ENCODE measurements around the gene ARFIP2.

ARFIP2 gene

GRCh38 chr11:6458352-6459098 is 22.6 kb downstream of the ARFIP2 start:
- Histone ChIP-seq H3K4me3 (ENCODE audit: insufficient read length, low read depth) (no peak overlapping the region), H3K9me3 (ENCODE audit: insufficient read depth, low read length) (no peaks in the 10 kb centered on the region), H3K9ac (ENCODE audit: insufficient read length, low read depth) (no peak overlapping the region), H3K4me1 (ENCODE audit: insufficient read depth, insufficient read length) (no peaks in the 10 kb centered on the region), H3K27me3 (ENCODE audit: insufficient read depth, insufficient read length) (no peaks in the 10 kb centered on the region), H3K36me3 (ENCODE audit: insufficient read depth, insufficient read length, low read length) (peaks cover 38% of the 10 kb centered on the region)
- TF ChIP-seq ZNF274 (IDR thresholded peaks at IDR 0.05; ENCODE audit: low read depth, low read length) = no peak
- no peak for TF ChIP-seq SUZ12 (IDR thresholded peaks at IDR 0.05; ENCODE audit: extremely low read depth, insufficient read depth, insufficient read length)
- no peak for TF ChIP-seq YY1 (IDR thresholded peaks at IDR 0.05; ENCODE audit: insufficient read depth, insufficient read length)
- DNase-seq (ENCODE audit: low read depth, low spot score) = no peak

- Histone ChIP-seq H3K36me3 (ENCODE audit: insufficient read depth, insufficient read length, low read length) (peaks cover 34% of the 10 kb centered on the region), H3K9ac (ENCODE audit: insufficient read length, low read depth) (no peak overlapping the region), H3K27me3 (ENCODE audit: insufficient read depth, insufficient read length) (no peaks in the 10 kb centered on the region), H3K4me3 (ENCODE audit: insufficient read length, low read depth) (no peak overlapping the region), H3K9me3 (ENCODE audit: insufficient read depth, low read length) (no peaks in the 10 kb centered on the region), H3K4me1 (ENCODE audit: insufficient read depth, insufficient read length) (no peaks in the 10 kb centered on the region)
- DNase-seq (ENCODE audit: low read depth, low spot score) = no peak
- TF ChIP-seq YY1 (IDR thresholded peaks at IDR 0.05; ENCODE audit: insufficient read depth, insufficient read length) = no peak
- TF ChIP-seq ZNF274 (IDR thresholded peaks at IDR 0.05; ENCODE audit: low read depth, low read length) = no peak
- TF ChIP-seq SUZ12 (IDR thresholded peaks at IDR 0.05; ENCODE audit: extremely low read depth, insufficient read depth, insufficient read length) = no peak
Observed at GRCh38 chr11:6457581-6458320, 23.4 kb downstream of the ARFIP2 start.

GRCh38 chr11:6456361-6457073 is 24.6 kb downstream of the ARFIP2 start:
- peaks cover 37% of the 10 kb centered on the region for H3K36me3 ChIP-seq (ENCODE audit: insufficient read depth, insufficient read length, low read length)
- H3K9ac ChIP-seq (ENCODE audit: insufficient read length, low read depth) = no peak overlapping the region
- no peak overlapping the region for H3K4me3 ChIP-seq (ENCODE audit: insufficient read length, low read depth)
- no peaks in the 10 kb centered on the region for H3K9me3 ChIP-seq (ENCODE audit: insufficient read depth, low read length)
- no peaks in the 10 kb centered on the region for H3K27me3 ChIP-seq (ENCODE audit: insufficient read depth, insufficient read length)
- DNase-seq (ENCODE audit: low read depth, low spot score) = no peak
- TF ChIP-seq ZNF274 (IDR thresholded peaks at IDR 0.05; ENCODE audit: low read depth, low read length) (no peak), YY1 (IDR thresholded peaks at IDR 0.05; ENCODE audit: insufficient read depth, insufficient read length) (no peak), SUZ12 (IDR thresholded peaks at IDR 0.05; ENCODE audit: extremely low read depth, insufficient read depth, insufficient read length) (no peak)
- no peaks in the 10 kb centered on the region for H3K4me1 ChIP-seq (ENCODE audit: insufficient read depth, insufficient read length)

- H3K4me1 ChIP-seq (ENCODE audit: insufficient read depth, insufficient read length) = no peaks in the 10 kb centered on the region
- H3K9me3 ChIP-seq (ENCODE audit: insufficient read depth, low read length) = no peaks in the 10 kb centered on the region
- H3K9ac ChIP-seq (ENCODE audit: insufficient read length, low read depth) = no peak overlapping the region
- H3K36me3 ChIP-seq (ENCODE audit: insufficient read depth, insufficient read length, low read length) = peaks cover 48% of the 10 kb centered on the region
- H3K27me3 ChIP-seq (ENCODE audit: insufficient read depth, insufficient read length) = no peaks in the 10 kb centered on the region
- DNase-seq (ENCODE audit: low read depth, low spot score) = no peak
- TF ChIP-seq ZNF274 (IDR thresholded peaks at IDR 0.05; ENCODE audit: low read depth, low read length) (no peak), SUZ12 (IDR thresholded peaks at IDR 0.05; ENCODE audit: extremely low read depth, insufficient read depth, insufficient read length) (no peak), YY1 (IDR thresholded peaks at IDR 0.05; ENCODE audit: insufficient read depth, insufficient read length) (no peak)
- H3K4me3 ChIP-seq (ENCODE audit: insufficient read length, low read depth) = no peak overlapping the region
Observed at GRCh38 chr11:6455070-6455469, 26.1 kb downstream of the ARFIP2 start.

GRCh38 chr11:6453152-6453551 is 28.0 kb downstream of the ARFIP2 start:
- H3K36me3 ChIP-seq (ENCODE audit: insufficient read depth, insufficient read length, low read length) = peaks cover 63% of the 10 kb centered on the region
- H3K4me3 ChIP-seq (ENCODE audit: insufficient read length, low read depth) = no peak overlapping the region
- DNase-seq (ENCODE audit: low read depth, low spot score) = no peak
- TF ChIP-seq YY1 (IDR thresholded peaks at IDR 0.05; ENCODE audit: insufficient read depth, insufficient read length) (no peak), ZNF274 (IDR thresholded peaks at IDR 0.05; ENCODE audit: low read depth, low read length) (no peak), SUZ12 (IDR thresholded peaks at IDR 0.05; ENCODE audit: extremely low read depth, insufficient read depth, insufficient read length) (no peak)
- H3K4me1 ChIP-seq (ENCODE audit: insufficient read depth, insufficient read length) = no peaks in the 10 kb centered on the region
- no peaks in the 10 kb centered on the region for H3K9me3 ChIP-seq (ENCODE audit: insufficient read depth, low read length)
- no peak overlapping the region for H3K9ac ChIP-seq (ENCODE audit: insufficient read length, low read depth)
- no peaks in the 10 kb centered on the region for H3K27me3 ChIP-seq (ENCODE audit: insufficient read depth, insufficient read length)

- no peak overlapping the region for H3K9ac ChIP-seq (ENCODE audit: insufficient read length, low read depth)
- H3K36me3 ChIP-seq (ENCODE audit: insufficient read depth, insufficient read length, low read length) = peaks cover 56% of the 10 kb centered on the region
- H3K4me1 ChIP-seq (ENCODE audit: insufficient read depth, insufficient read length) = no peaks in the 10 kb centered on the region
- DNase-seq (ENCODE audit: low read depth, low spot score) = no peak
- no peak for TF ChIP-seq ZNF274 (IDR thresholded peaks at IDR 0.05; ENCODE audit: low read depth, low read length)
- no peak for TF ChIP-seq YY1 (IDR thresholded peaks at IDR 0.05; ENCODE audit: insufficient read depth, insufficient read length)
- no peak for TF ChIP-seq SUZ12 (IDR thresholded peaks at IDR 0.05; ENCODE audit: extremely low read depth, insufficient read depth, insufficient read length)
- H3K4me3 ChIP-seq (ENCODE audit: insufficient read length, low read depth) = no peak overlapping the region
- H3K9me3 ChIP-seq (ENCODE audit: insufficient read depth, low read length) = no peaks in the 10 kb centered on the region
- H3K27me3 ChIP-seq (ENCODE audit: insufficient read depth, insufficient read length) = no peaks in the 10 kb centered on the region
Observed at GRCh38 chr11:6452219-6452618, 28.9 kb downstream of the ARFIP2 start.

GRCh38 chr11:6448574-6448973 is 32.6 kb downstream of the ARFIP2 start:
- Histone ChIP-seq H3K9ac (ENCODE audit: insufficient read length, low read depth) (no peak overlapping the region), H3K4me1 (ENCODE audit: insufficient read depth, insufficient read length) (no peaks in the 10 kb centered on the region)
- no peak for DNase-seq (ENCODE audit: low read depth, low spot score)

More at GRCh38 chr11:6448574-6448973, 32.6 kb downstream of the ARFIP2 start:
- Histone ChIP-seq H3K4me3 (ENCODE audit: insufficient read length, low read depth) (no peak overlapping the region), H3K36me3 (ENCODE audit: insufficient read depth, insufficient read length, low read length) (peaks cover 29% of the 10 kb centered on the region), H3K9me3 (ENCODE audit: insufficient read depth, low read length) (no peaks in the 10 kb centered on the region), H3K27me3 (ENCODE audit: insufficient read depth, insufficient read length) (no peaks in the 10 kb centered on the region)
- TF ChIP-seq YY1 (IDR thresholded peaks at IDR 0.05; ENCODE audit: insufficient read depth, insufficient read length) (no peak), ZNF274 (IDR thresholded peaks at IDR 0.05; ENCODE audit: low read depth, low read length) (no peak), SUZ12 (IDR thresholded peaks at IDR 0.05; ENCODE audit: extremely low read depth, insufficient read depth, insufficient read length) (no peak)
